Measurements from ENCODE around the gene UST.
"Not testable (repeated sequence)": the region's sequence is repeated elsewhere in the genome, so short reads cannot be mapped to it uniquely, and the experiment has no call there.

Gene UST

GRCh38 chr6:148874698-148875293, 128.0 kb downstream of the UST start:
- DNase-seq: peak; percentile 66 to 90

- DNase-seq: no peak
These were observed 131.9 kb downstream of the UST start for GRCh38 chr6:148878683-148879082.

- DNase-seq: not testable (repeated sequence)
These were observed 133.9 kb downstream of the UST start for GRCh38 chr6:148880742-148881141.

- no peak for DNase-seq
These were observed 134.9 kb downstream of the UST start for GRCh38 chr6:148881593-148882311.

- no peak for DNase-seq
These were observed 136.4 kb downstream of the UST start for GRCh38 chr6:148883270-148883669.

GRCh38 chr6:148884461-148884860, 137.6 kb downstream of the UST start:
- no peak for DNase-seq

GRCh38 chr6:148885136-148885865, 138.5 kb downstream of the UST start:
- DNase-seq: no peak

GRCh38 chr6:148885925-148886845, 139.4 kb downstream of the UST start:
- no peak for DNase-seq

GRCh38 chr6:148887181-148887580, 140.4 kb downstream of the UST start:
- DNase-seq: no peak

- DNase-seq: no peak
These were observed 142.0 kb downstream of the UST start for GRCh38 chr6:148888856-148889255.

GRCh38 chr6:148890096-148890495, 143.3 kb downstream of the UST start:
- DNase-seq: no peak

GRCh38 chr6:148890652-148891404, 144.0 kb downstream of the UST start:
- no peak for DNase-seq

GRCh38 chr6:148891405-148891783, 144.6 kb downstream of the UST start:
- DNase-seq: no peak

- no peak for DNase-seq
These were observed 145.4 kb downstream of the UST start for GRCh38 chr6:148892247-148892646.

GRCh38 chr6:148893073-148893472, 146.2 kb downstream of the UST start:
- DNase-seq: no peak

GRCh38 chr6:148893481-148893880, 146.7 kb downstream of the UST start:
- DNase-seq: no peak

GRCh38 chr6:148898376-148899014, 151.7 kb downstream of the UST start:
- DNase-seq: no peak

GRCh38 chr6:148904896-148905870, 158.4 kb downstream of the UST start:
- DNase-seq: no peak

GRCh38 chr6:148905901-148906300, 159.1 kb downstream of the UST start:
- no peak for DNase-seq

- no peak for DNase-seq
These were observed 159.6 kb downstream of the UST start for GRCh38 chr6:148906386-148906785.
